Motor neuron (in vitro differentiated cells): Measurements from ENCODE around the gene CALM3. TPM values are rescaled to one million over a fixed set of nuclear protein-coding genes. Genes with fewer than 3 reads are reported as not detected.

Experiments used
- ATAC-seq, 8 experiments: fragments of 200-7000 bp; cut with Tn5 transposase; replicated peaks in 6 of 8; 2 replicates each; pipeline ENCODE4 v1.8.0; 2021; ENCODE audit warnings: mild to moderate bottlenecking in 8 of 8, moderate library complexity in 8 of 8
- H3K27ac ChIP-seq, 2 donors: fragments of 250-450 bp; sonication (Bioruptor Pico); 2 replicates each; pipeline ENCODE4 v1.9.0; 2021; ENCODE audit warnings: antibody characterized with exemption in 2 of 2, mild to moderate bottlenecking in 2 of 2, moderate library complexity in 1 of 2
- H3K4me1 ChIP-seq, 2 donors: fragments of 250-450 bp; sonication (Bioruptor Pico); replicated peaks in 1 of 2; 2 replicates each; pipeline ENCODE4 v1.6.1; 2021; ENCODE audit warnings: antibody characterized with exemption in 2 of 2, mild to moderate bottlenecking in 2 of 2, moderate library complexity in 1 of 2
- H3K4me3 ChIP-seq, 5 donors: fragments of 250-450 bp; sonication (Bioruptor Pico); 2 replicates each; pipeline ENCODE4 v1.9.0; 2021; ENCODE audit warnings: antibody characterized with exemption in 5 of 5, mild to moderate bottlenecking in 5 of 5, moderate library complexity in 4 of 5
- WGBS, 10 experiments: fragments of 450-650 bp; shearing (Covaris generic); methylation state at CpG; one replicate each; pipeline ENCODE4 v1.0.0; 2022; 5-methylcytosine and 5-hydroxymethylcytosine counted together
- in situ Hi-C, 9 experiments: fragments of 400-800 bp; cut with MboI; loops; one replicate each; pipeline ENCODE4 v1.15.0; 2021; ENCODE audit warnings: low sequenced_read_pairs in 9 of 9, low pct_unique_long_range_greater_than_20kb in 2 of 9; ENCODE audit not compliant: unreplicated experiment in 9 of 9
- total RNA-seq, 8 experiments: library from RNA; unstranded; fragments of 300-600 nt; gene quantifications; 2 replicates each; pipeline versions ENCODE4 v1.2.3 to v1.2.4, GENCODE V29; 2022

The CALM3 gene
- total RNA-seq, 8 experiments from 2014 or later: 107 to 350 (median 224) TPM

GRCh38 chr19:46579361-46579879 lies 21.7 kb upstream of the CALM3 start:
- peaks cover 10 to 11% of the 10 kb centered on the region in 2 donors for H3K4me1 ChIP-seq
- 20 to 76% (median 35%) methylated on average over 1 to 8 of the region's 8 CpGs; no CpG with 5 or more reads in 1 of the 10 experiments for WGBS, 10 experiments
- H3K4me3 ChIP-seq: peak overlapping the region in 2 of 5 donors; percentile 19
- H3K27ac ChIP-seq: peak overlapping the region; percentile 59 to 71
- peak in 7 of 8 experiments; percentile 35 to 69 (median 58) for ATAC-seq
- in situ Hi-C loops: no loop called here

- 33 to 86% (median 71%) methylated on average over 1 to 2 of the region's 2 CpGs; no CpG with 5 or more reads in 3 of the 10 experiments for WGBS, 10 experiments
- H3K27ac ChIP-seq: no peak overlapping the region
- H3K4me1 ChIP-seq: peaks cover 10 to 11% of the 10 kb centered on the region in 2 donors
- no peak overlapping the region for H3K4me3 ChIP-seq
- in situ Hi-C loops: no loop called here
- no peak for ATAC-seq
These were observed 20.9 kb upstream of the CALM3 start for GRCh38 chr19:46580247-46580646.

- no peak overlapping the region for H3K27ac ChIP-seq
- in situ Hi-C loops: no loop called here
- no peak for ATAC-seq
- 13 to 92% (median 57%) methylated on average over 1 of the region's 1 CpG; no CpG with 5 or more reads in 1 of the 10 experiments for WGBS, 10 experiments
- H3K4me1 ChIP-seq: no peaks in the 10 kb centered on the region
- H3K4me3 ChIP-seq: no peak overlapping the region
These were observed 15.6 kb upstream of the CALM3 start for GRCh38 chr19:46585539-46585938.

- no peak overlapping the region for H3K27ac ChIP-seq
- 69 to 92% (median 78%) methylated on average over 2 to 4 of the region's 4 CpGs; no CpG with 5 or more reads in 3 of the 10 experiments for WGBS, 10 experiments
- no peak for ATAC-seq
- no peaks in the 10 kb centered on the region for H3K4me1 ChIP-seq
- in situ Hi-C loops: no loop called here
- no peak overlapping the region for H3K4me3 ChIP-seq
These were observed 14.8 kb upstream of the CALM3 start for GRCh38 chr19:46586294-46586693.

GRCh38 chr19:46587861-46588260 lies 13.3 kb upstream of the CALM3 start:
- H3K4me3 ChIP-seq: no peak overlapping the region
- WGBS, 10 experiments: 20 to 88% (median 68%) methylated on average over 1 to 3 of the region's 3 CpGs; no CpG with 5 or more reads in 4 of the 10 experiments
- no peak overlapping the region for H3K27ac ChIP-seq
- no peaks in the 10 kb centered on the region for H3K4me1 ChIP-seq
- in situ Hi-C loops: no loop called here
- no peak for ATAC-seq

GRCh38 chr19:46591254-46591653 lies 9.9 kb upstream of the CALM3 start:
- Histone ChIP-seq H3K4me3 (no peak overlapping the region), H3K4me1 (no peaks in the 10 kb centered on the region), H3K27ac (no peak overlapping the region)
- in situ Hi-C loops: no loop called here
- 85 to 100% (median 96%) methylated on average over 1 to 4 of the region's 4 CpGs; no CpG with 5 or more reads in 1 of the 10 experiments for WGBS, 10 experiments
- ATAC-seq: no peak

GRCh38 chr19:46591870-46592269 lies 9.3 kb upstream of the CALM3 start:
- ATAC-seq: no peak
- Histone ChIP-seq H3K27ac (no peak overlapping the region), H3K4me3 (no peak overlapping the region), H3K4me1 (no peaks in the 10 kb centered on the region)
- in situ Hi-C loops: no loop called here
- 66 to 92% (median 82%) methylated on average over 2 to 3 of the region's 3 CpGs; no CpG with 5 or more reads in 4 of the 10 experiments for WGBS, 10 experiments

- 29 to 71% (median 53%) methylated on average over 1 to 6 of the region's 6 CpGs; no CpG with 5 or more reads in 1 of the 10 experiments for WGBS, 10 experiments
These were observed 5.1 kb upstream of the CALM3 start for GRCh38 chr19:46596008-46596407.

GRCh38 chr19:46598372-46598917 lies 2.7 kb upstream of the CALM3 start:
- Histone ChIP-seq H3K27ac (no peak overlapping the region), H3K4me1 (peaks cover 8 to 9% of the 10 kb centered on the region in 2 donors), H3K4me3 (no peak overlapping the region)
- in situ Hi-C loops: no loop called here
- no peak for ATAC-seq
- WGBS, 10 experiments: 68 to 100% (median 90%) methylated on average over 2 to 4 of the region's 4 CpGs

More at GRCh38 chr19:46596008-46596407, 5.1 kb upstream of the CALM3 start:
- ATAC-seq: no peak
- Histone ChIP-seq H3K4me1 (no peaks in the 10 kb centered on the region), H3K4me3 (no peak overlapping the region), H3K27ac (no peak overlapping the region)
- in situ Hi-C loops: no loop called here

- peak overlapping the region; percentile 100 for H3K27ac ChIP-seq
- no peak for ATAC-seq
- peak overlapping the region; percentile 55 to 99 (median 73) for H3K4me3 ChIP-seq
- 33 to 92% (median 77%) methylated on average over 1 to 5 of the region's 9 CpGs; no CpG with 5 or more reads in 5 of the 10 experiments for WGBS, 10 experiments
- in situ Hi-C loops: loop anchor here in 1 of 9 experiments (25.0 kb wide), 1 partner anchor 237 kb away; no protein-coding TSS in a partner anchor
- H3K4me1 ChIP-seq: peaks cover 18% of the 10 kb centered on the region in 2 donors
These were observed 1.3 kb upstream of the CALM3 start for GRCh38 chr19:46599716-46600373.

GRCh38 chr19:46600384-46601317 lies 479 bp upstream of the CALM3 start:
- H3K27ac ChIP-seq: peak overlapping the region; percentile 100
- peak; percentile 84 to 91 (median 88) for ATAC-seq
- in situ Hi-C loops: loop anchor here in 1 of 9 experiments (25.0 kb wide), 1 partner anchor 237 kb away; no protein-coding TSS in a partner anchor
- WGBS, 10 experiments: 0 to 17% (median 0%) methylated on average over 1 to 19 of the region's 93 CpGs; no CpG with 5 or more reads in 3 of the 10 experiments
- peak overlapping the region; percentile 55 to 99 (median 73) for H3K4me3 ChIP-seq
- peaks cover 18 to 21% of the 10 kb centered on the region in 2 donors for H3K4me1 ChIP-seq

GRCh38 chr19:46602392-46603194 lies 1.5 kb downstream of the CALM3 start:
- in situ Hi-C loops: loop anchor here in 1 of 9 experiments (25.0 kb wide), 1 partner anchor 235 kb away; no protein-coding TSS in a partner anchor
- Histone ChIP-seq H3K4me3 (peak overlapping the region; percentile 55 to 99 (median 73)), H3K4me1 (peaks cover 18 to 21% of the 10 kb centered on the region in 2 donors), H3K27ac (peak overlapping the region; percentile 100)
- ATAC-seq: peak in 3 of 8 experiments; percentile 2 to 7 (median 3)
- WGBS, 10 experiments: 0 to 40% (median 12%) methylated on average over 1 to 12 of the region's 23 CpGs; no CpG with 5 or more reads in 6 of the 10 experiments
